ENCODE data around the gene SPAAR. TPM values are rescaled to one million over a fixed set of nuclear protein-coding genes. Genes with fewer than 3 reads are reported as not detected.
"Not testable (repeated sequence)": the region's sequence is repeated elsewhere in the genome, so short reads cannot be mapped to it uniquely, and the experiment has no call there.

SPAAR gene
- total RNA-seq, 1 experiment from 2014 or later = 25.0 TPM

DNA sequence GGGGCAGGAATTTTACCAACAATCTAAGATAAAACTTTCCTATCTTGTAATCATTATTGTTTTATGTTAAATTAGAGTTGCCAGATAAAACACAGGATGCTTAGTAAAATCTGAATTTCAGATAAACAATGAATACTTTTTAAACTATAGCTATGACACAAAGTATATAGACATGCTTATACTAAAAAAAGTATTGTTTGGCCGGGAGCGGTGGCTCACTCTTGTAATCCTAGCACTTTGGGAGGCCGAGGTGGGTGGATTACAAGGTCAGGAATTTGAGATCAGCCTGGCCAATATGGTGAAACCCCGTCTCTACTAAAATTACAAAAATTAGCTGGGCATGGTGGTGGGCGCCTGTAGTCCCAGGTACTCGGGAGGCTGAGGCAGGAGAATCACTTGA, 24.8 kb downstream of the SPAAR start:
- DNase-seq = peak; percentile 87

DNA sequence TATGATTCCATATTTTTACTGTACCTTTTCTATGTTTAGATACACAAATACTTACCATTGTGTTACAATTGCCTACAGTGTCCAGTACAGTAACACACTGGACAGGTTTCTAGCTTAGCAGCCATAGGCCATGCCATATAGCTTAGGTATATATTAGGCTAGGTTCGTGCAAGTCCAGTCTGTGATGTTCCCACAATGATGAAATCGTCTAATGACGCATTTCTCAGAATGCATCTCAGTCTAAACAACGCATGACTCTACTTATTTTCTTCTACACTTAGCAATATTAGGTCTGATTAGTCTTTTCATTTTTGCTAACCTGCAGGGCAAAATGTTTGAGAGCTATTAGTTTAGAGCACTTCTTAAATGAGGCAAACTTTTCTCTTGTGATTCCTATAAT, 26.0 kb downstream of the SPAAR start:
- DNase-seq = no peak
- Histone ChIP-seq H3K27me3 (no peaks in the 10 kb centered on the region), H3K4me3 (no peak overlapping the region), H3K9me3 (peaks cover 8% of the 10 kb centered on the region), H3K36me3 (peaks cover 7% of the 10 kb centered on the region; the same call in 1 of the 2 replicates)

More for the DNA sequence above, 24.8 kb downstream of the SPAAR start:
- H3K27me3 ChIP-seq, H3K4me3 ChIP-seq, H3K9me3 ChIP-seq, H3K36me3 ChIP-seq: not testable (repeated sequence)

DNA sequence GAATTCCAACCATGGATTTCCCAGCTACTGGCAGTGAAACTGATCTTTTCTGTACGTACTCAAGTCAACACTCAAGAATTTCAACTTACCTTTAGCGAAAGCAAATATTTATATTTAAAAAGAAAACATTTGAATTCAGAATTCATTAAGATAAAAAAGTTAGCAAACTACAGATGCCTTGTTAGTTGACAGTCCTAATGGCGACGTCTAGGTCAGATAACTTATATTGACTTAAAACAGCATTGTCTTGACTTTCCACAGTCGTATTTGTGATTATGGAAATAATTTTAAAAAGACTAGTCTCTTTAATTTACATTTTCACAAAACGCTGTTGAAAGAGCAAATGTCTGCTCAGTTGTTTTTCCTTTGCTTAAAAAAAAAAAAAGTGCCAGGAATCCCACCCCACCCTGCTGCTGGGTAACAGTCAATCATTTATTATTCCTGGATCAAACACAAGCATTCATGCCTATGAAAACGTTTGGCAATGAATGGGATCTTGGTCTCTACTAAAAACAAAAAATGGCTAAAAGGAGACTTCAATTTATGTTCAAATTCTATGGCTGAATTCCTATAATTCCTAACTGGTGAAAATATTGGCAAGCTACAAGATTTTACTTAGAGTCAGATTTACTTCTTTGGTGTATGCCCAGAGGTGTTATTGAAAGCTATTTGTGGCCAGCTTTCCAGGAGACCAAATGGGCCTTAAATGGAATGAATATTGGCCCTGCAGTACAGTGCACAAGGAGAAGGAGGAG, 26.6 kb downstream of the SPAAR start:
- Histone ChIP-seq H3K27me3 (no peaks in the 10 kb centered on the region), H3K9me3 (peaks cover 8% of the 10 kb centered on the region), H3K36me3 (peaks cover 7% of the 10 kb centered on the region; the same call in 1 of the 2 replicates), H3K4me3 (no peak overlapping the region)
- DNase-seq = peak; percentile 70

DNA sequence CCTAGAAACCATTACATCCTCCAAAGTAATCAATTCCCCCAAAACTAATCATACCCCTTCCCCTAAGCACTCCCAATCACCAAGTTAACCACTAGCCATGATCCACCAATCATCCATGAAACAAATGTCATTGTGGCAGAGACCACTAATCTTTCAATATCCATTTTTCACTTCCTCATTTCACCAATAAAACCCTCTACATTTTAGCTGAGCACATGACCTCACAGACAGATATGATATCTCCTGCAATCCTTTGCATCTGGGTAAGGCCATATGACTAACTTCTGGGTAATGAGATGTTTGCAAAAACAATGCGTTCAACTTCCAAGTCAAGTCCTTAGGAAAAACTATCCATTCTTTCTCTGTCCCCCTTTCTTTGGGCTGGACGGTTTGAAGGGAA, 27.9 kb downstream of the SPAAR start:
- peaks cover 8% of the 10 kb centered on the region for H3K9me3 ChIP-seq
- DNase-seq = no peak
- H3K27me3 ChIP-seq = no peaks in the 10 kb centered on the region
- peaks cover 7% of the 10 kb centered on the region; the same call in 1 of the 2 replicates for H3K36me3 ChIP-seq
- no peak overlapping the region for H3K4me3 ChIP-seq

DNA sequence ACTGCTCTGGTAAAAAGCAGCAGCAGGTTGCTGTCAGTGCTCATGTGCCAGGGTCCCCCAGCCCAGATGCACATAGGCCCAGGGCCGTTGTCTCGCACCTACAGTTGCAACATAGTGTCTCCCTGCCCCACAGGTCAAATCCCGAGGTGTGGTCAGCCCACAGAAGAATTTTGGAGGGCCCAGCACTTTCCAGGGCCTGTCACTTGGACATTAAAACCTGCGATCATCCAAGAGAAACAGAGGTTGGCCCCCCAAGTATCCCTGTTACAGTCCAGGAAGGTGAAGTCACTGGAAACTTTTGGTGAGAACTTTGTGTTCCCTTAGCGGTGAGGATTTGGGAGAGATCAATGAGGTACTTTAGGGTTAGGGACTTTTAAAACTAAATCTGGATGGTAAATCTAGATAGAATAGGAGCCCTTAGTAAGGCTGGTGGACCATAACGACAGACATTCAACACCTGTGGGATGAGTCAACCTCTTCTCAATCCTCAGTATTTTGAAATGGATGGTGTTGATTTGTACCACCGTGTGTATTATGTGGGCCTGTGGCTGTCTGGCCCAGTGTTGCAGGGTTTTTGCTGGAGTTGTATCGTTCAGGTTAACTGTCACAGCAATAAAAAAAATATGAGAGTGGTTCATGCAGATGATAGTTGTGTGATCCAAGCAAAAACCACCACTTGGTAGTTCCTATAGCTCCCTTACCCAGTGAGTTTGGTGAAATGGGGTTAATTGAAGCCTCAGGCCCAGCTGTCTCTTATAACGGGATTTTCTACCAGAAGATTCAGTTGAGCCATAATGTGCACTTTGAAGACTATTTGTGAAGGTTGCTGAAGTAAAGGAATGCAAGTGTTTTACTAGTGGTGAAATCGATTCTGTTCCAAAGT, 29.4 kb downstream of the SPAAR start:
- Histone ChIP-seq H3K4me3 (no peak overlapping the region), H3K9me3 (peaks cover 8% of the 10 kb centered on the region), H3K36me3 (peaks cover 7% of the 10 kb centered on the region; the same call in 1 of the 2 replicates), H3K27me3 (no peaks in the 10 kb centered on the region)
- no peak for DNase-seq

DNA sequence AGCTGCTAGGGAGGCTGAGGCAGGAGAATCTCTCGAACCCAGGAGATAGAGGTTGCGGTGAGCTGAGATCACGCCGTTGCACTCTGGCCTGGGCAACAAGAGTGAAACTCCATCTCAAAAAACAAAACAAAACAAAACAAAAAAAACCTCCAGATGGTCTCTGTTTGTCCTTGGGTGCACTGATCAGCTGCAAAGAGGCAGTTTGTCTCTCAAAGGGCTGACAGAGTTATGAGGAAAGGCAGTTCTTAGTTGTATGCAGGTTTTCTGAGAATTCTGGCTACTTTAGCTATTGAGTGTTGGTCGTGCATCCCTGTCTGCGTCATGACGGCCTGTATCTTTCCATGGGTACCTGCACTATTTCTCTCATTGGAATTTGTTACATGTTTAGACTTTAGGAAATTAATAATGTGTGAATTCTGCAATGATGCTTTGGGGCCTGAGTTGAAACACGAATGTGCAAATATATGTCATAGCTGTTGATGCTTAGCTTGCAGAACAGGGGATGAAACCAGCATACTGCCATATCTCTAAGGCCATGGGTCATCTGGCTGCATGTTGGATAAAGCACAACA, 30.5 kb downstream of the SPAAR start:
- Histone ChIP-seq H3K4me3 (no peak overlapping the region), H3K27me3 (no peaks in the 10 kb centered on the region), H3K9me3 (peaks cover 8% of the 10 kb centered on the region), H3K36me3 (peaks cover 7% of the 10 kb centered on the region; the same call in 1 of the 2 replicates)
- no peak for DNase-seq

DNA sequence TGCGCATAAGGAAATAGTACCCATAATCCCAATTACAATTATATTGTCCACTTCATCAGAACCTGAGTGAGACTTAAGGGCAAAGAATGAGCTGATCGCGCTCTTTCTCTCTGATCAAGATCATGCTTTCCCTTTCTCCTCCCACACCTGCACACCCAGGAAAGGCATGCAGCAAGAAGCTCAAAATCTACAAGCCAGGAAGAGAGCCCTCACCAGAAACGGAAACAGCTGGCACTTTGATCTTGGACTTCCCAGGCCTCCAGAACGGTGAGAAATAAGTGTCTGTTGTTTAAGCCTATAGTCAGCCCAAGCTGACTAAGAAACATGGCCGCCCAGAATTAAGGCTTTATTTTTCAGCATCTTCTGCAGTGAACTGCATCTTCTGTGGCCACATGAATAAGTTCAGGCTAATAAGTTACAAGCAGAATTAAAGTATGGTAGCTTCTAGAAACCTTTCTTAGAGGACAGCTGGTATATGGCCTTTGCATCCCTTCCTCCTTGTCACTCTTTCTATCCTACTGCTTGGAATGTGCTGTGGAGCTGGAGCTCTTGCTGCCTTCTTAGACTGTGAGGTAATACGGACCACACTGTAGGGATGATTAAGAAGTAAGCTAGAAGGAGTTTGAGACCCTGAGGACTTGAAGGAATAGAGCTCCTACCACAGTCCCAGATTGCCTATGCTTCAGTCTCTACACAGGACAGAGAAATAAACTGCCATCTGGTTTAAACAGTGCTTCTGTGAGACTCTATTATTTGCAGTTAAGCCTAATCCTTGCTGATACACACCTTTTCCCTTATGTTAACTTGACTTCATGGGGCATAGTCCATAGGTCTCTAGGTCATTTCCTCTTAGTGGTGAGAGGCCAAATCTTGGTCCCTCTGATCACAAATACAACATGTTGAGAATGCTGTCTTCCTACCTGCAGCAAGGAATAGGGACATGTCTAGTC, 31.4 kb downstream of the SPAAR start:
- Histone ChIP-seq H3K36me3 (peaks cover 7% of the 10 kb centered on the region; the same call in 1 of the 2 replicates), H3K4me3 (no peak overlapping the region), H3K27me3 (no peaks in the 10 kb centered on the region), H3K9me3 (peaks cover 8% of the 10 kb centered on the region)
- DNase-seq = no peak

DNA sequence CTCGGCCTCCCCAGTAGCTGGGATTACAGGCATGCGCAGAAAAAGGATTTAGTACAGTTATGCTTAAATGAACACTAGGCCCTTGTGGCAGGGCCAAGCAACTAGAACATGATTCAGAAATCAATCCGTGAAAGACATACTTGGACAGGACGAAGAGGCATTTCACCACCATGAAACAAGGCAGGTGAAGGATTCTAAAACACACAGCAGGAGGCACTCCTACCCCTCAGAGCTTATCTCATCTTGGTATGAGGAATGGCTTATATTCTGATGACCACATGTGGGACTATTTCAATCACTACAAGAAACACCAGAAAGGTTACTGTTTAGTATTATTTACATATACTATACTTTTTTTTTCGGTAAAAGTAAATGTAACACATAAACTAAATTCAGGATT, 33.0 kb downstream of the SPAAR start:
- H3K9me3 ChIP-seq = peaks cover 3% of the 10 kb centered on the region
- no peak for DNase-seq
- H3K27me3 ChIP-seq = no peaks in the 10 kb centered on the region
- H3K36me3 ChIP-seq = peaks cover 2% of the 10 kb centered on the region; the same call in 1 of the 2 replicates
- H3K4me3 ChIP-seq = no peak overlapping the region

DNA sequence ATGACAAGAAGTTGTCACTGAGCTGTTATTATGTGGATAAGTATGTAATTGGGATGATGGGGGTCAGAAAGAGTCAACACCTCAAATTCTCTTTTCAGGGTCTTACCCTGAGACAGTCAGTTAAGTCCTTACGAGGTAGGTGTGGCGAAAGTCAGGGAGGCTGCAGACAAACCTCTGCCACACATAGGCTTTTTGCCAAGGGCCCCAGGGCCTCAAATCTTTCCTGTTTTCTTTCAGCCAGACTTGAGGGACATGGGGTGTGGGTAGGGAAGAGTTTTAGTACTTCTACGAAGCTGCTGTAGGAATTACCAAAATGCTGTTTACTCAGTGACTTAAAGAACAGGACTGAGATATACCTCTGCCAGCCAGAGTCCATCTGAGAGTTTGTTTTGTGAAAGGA, 34.9 kb downstream of the SPAAR start:
- H3K27me3 ChIP-seq = no peaks in the 10 kb centered on the region
- no peak for DNase-seq
- no peaks in the 10 kb centered on the region for H3K9me3 ChIP-seq
- no peak overlapping the region for H3K4me3 ChIP-seq
- H3K36me3 ChIP-seq = no peaks in the 10 kb centered on the region

DNA sequence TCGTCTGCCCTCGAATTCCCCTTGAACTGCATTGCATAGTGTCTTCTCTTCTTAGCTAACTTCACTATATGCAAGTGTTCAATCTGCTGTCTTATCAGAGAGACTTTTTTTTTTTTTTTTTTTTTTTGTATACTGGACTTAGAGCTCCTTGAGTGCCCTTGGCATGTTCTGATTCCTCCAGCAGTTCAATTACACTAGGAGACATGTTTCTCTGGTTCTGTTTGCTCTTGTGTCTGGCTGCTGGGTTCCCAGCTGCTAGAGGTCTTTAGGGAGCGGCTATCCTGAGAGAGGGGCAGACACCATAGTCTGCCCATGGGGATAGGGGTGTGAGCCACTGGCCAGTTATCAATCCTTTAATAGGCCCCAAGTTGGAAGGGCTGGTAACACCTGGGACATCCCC, 35.6 kb downstream of the SPAAR start:
- H3K27me3 ChIP-seq = no peaks in the 10 kb centered on the region
- no peaks in the 10 kb centered on the region for H3K36me3 ChIP-seq
- H3K9me3 ChIP-seq = no peaks in the 10 kb centered on the region
- no peak overlapping the region for H3K4me3 ChIP-seq
- DNase-seq = no peak

DNA sequence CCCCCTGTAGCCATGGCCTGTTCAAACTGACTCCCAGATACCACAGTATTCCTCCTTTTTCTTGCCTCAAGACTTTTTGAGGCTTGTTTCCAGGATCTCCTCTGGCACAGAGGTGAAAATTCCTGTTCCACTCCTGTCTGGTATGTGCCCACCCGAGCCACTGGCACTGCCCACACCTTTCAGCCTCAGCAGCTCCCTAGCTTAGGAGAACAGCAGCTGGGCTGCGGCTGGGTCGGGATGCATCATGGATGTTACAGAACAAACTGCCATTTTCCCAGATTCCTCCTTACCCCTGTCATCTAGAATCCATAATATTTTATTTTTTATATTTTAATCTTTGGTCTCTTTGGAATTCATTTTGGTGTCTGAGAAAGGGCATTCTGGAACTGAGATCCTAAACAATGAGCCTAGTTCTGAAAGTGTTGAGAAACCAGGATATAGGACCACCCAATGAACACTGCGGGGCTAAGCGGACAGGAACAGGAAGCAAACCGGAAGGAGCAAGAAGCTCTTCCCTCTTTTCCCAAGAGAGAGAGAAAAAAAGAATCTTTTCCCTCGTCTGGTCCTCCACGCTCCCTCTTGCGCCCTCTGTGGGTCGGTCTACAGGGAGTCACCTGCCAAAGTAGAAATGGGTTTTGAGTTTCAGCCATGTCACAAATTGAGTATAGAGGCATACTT, 36.2 kb downstream of the SPAAR start:
- Histone ChIP-seq H3K9me3 (no peaks in the 10 kb centered on the region), H3K36me3 (no peaks in the 10 kb centered on the region), H3K4me3 (peak overlapping the region; percentile 28), H3K27me3 (no peaks in the 10 kb centered on the region)
- DNase-seq = peak; percentile 96

DNA sequence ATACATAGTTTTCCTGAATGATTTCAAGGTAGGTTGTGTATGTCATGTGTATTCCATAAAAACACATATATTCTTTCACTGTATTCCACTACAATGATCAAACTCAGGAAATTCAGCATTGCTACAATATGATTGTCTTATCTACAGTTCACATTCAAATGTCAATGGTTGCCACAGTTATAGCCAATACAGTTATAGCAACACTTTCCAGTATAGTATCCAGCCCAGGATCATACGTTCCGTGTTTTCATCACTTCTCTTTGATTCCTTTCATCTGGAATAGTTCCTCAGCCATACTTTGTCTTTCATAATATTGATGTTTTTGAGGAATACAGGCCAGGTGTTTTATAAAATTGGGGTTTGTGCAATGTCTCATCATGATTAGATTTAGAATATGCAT, 39.2 kb downstream of the SPAAR start:
- H3K4me3 ChIP-seq = no peak overlapping the region
- H3K27me3 ChIP-seq = no peaks in the 10 kb centered on the region
- peaks cover 3% of the 10 kb centered on the region; the same call in 1 of the 2 replicates for H3K9me3 ChIP-seq
- no peak for DNase-seq
- 0 out of 2 replicates have a peak, but pooled peaks cover 3% of the 10 kb centered on the region for H3K36me3 ChIP-seq

DNA sequence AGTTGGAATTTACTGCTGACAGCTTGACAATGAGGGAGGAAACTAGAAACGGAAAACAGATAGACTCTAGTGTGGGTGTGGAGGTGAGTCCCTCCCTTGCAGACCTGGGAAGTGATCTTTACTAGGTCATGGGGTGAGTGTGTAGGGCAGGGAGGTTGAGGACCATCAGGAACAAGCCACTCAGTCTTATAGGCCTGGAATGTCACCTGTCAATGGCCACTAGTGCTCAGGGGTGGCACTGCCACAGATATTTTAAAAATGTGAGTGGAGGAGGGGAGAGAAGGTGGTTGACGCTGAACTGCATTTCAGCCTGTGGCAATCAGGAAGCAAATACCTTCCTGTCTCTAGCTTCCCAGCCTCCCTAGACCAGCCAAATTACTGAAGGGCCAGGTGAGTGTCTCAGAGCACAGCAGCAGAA, 39.6 kb downstream of the SPAAR start:
- H3K36me3 ChIP-seq = 0 out of 2 replicates have a peak, but pooled peaks cover 3% of the 10 kb centered on the region
- no peak for DNase-seq
- no peak overlapping the region for H3K4me3 ChIP-seq
- peaks cover 3% of the 10 kb centered on the region; the same call in 1 of the 2 replicates for H3K9me3 ChIP-seq
- H3K27me3 ChIP-seq = no peaks in the 10 kb centered on the region

DNA sequence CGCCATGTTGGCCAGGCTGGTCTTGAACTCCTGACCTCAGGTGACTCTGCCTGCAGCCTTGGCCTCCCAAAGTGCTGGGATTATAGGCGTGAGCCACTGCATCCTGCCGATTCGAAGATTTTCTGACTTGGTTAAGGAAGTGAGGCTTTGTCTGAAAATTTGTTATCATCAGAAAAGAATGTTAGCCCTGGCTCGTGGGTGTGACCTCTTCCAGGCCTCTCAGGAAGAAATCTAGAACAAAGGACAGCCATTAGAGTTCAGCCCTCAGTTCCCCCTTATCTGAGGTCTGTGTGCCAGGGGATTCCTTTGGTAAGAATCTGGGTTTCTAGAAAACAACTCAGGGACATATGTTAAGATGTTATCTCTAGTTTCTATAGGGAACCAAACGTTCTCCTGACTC, 42.4 kb downstream of the SPAAR start:
- Histone ChIP-seq H3K36me3 (0 out of 2 replicates have a peak, but pooled peaks cover 3% of the 10 kb centered on the region), H3K27me3 (no peaks in the 10 kb centered on the region), H3K4me3 (no peak overlapping the region), H3K9me3 (peaks cover 3% of the 10 kb centered on the region; the same call in 1 of the 2 replicates)
- peak; percentile 86 for DNase-seq

DNA sequence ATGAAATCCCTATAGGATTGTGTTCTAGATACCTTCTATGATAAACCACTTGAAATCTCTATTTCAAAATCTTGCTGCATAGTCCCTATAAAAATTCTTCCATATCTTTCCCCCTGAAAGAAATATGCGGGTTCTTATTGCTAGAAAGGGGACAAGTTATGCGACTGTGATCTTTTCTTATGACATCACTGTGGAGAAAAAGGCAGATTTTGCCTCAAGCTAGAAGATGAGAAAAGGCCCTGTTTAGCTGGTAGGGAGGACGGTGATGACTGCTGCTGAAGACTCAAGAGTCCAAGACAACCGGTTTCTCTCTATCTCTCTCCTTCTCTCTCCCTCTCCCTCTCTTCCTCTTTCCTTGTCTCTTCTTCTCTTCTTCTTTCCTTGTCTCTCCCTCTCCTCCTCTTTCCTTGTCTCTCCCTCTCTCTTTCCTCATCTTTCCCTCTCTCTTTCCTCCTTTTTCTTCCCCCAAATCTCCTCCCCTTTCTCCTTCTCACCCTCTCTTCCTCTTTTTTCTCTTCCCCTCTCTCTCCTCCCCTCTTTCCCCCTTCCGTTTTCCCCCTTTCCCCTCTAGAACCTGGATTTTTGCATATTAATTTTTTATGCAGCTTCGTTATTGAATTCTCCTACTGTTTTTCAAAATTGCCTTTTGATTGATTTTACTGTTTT, 43.4 kb downstream of the SPAAR start:
- H3K27me3 ChIP-seq = no peaks in the 10 kb centered on the region
- no peak overlapping the region for H3K4me3 ChIP-seq
- H3K9me3 ChIP-seq = peaks cover 3% of the 10 kb centered on the region; the same call in 1 of the 2 replicates
- 0 out of 2 replicates have a peak, but pooled peaks cover 3% of the 10 kb centered on the region for H3K36me3 ChIP-seq
- no peak for DNase-seq
